ES-I3 (cell line): ENCODE results near the gene C5orf15.

Experiments
- H3K36me3 ChIP-seq: 2 replicates; pipeline ENCODE4 v1.6.1; 2013; ENCODE audit warnings: mild to moderate bottlenecking, low read length, control low read depth, moderate library complexity; ENCODE audit not compliant: insufficient read depth
- H3K4me1 ChIP-seq: 2 replicates; pipeline ENCODE4 v1.6.1; 2013; ENCODE audit warnings: mild to moderate bottlenecking, control low read depth, low read length; ENCODE audit not compliant: insufficient read depth
- H3K9ac ChIP-seq: 2 replicates; pipeline ENCODE4 v1.6.1; 2013; ENCODE audit warnings: low read depth, mild to moderate bottlenecking, low read length, moderate library complexity
- H3K9me3 ChIP-seq: 2 replicates; pipeline ENCODE4 v1.6.1; 2013; ENCODE audit warnings: mild to moderate bottlenecking, low read length, moderate library complexity; ENCODE audit not compliant: control insufficient read depth, insufficient read depth

The C5orf15 gene

DNA sequence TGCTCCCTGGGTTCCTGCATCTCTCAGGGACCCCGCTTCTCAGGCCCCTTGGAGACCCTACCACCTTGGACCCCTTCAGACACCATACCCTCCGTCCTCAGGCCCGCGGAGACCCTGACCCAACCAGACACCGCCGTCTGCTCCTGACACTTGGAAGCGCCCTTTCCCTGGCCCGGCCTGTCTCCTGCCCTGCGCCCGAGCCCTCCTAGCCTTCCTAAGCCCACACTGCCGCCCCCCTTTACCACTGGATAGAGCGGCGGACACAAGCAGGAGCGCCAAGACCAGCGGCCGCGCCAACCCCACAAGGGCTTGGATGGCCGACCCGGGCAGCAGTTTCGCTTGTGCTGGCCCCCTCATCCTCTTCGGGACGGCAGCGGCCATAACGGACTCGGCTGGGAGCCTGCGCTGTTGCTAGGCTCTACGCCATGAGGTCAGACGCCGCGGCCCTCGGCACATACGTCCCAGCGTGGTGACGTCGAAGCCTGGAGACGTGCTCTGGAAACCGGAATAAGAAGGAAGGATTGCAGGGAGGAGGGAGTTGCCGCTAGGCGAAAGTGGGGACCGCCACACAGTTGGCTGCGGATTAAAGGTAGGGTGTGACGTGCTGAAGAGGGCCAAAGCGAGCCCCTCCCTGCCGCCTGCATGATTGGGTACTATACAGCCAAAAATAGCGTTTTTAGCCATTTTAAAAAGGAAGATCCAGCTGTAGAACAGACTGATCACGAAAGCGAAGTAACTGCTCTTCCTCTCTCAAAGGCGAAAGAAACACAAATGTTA lies at the start of gene C5orf15:
Gene C5orf15, minus strand, starts transcription at position 422 of the 777 bp plus-strand sequence. Its CDS starts 41 bp downstream, at position 381.
- H3K36me3 ChIP-seq, result peaks cover 3% of the 10 kb centered on the region; the same call in 1 of the 2 replicates
- no peaks in the 10 kb centered on the region for H3K9me3 ChIP-seq
- H3K4me1 ChIP-seq, result no peaks in the 10 kb centered on the region
- peak within 1 kb of the TSS; percentile 93 for H3K9ac ChIP-seq

DNA sequence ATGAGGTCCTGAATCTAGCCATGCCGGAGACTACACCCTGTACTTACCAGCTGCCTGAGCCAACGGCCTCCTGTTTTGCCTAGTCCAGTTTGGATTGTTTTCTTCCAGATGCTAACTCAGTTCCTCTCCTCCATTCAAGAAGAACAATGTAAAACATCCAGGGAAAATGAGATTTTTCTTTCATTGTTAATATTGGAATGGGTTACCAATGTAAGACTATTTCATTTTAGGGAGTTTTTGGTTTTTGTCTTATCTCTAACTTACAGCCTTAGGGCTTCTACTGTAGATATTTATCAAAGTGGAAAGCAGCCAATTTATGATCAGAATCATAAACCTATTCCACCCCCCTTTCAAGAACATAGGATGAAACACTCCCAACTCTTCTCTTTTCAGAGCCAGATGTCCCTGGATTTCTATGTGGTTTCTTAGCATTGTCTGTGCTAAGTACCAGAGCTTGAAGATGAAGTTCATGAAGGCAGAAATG lies 39.9 kb upstream of the C5orf15 start:
- no peak overlapping the region; the same call in 1 of the 2 replicates for H3K9ac ChIP-seq
- peaks cover 13% of the 10 kb centered on the region for H3K4me1 ChIP-seq
- H3K9me3 ChIP-seq, result no peaks in the 10 kb centered on the region
- no peaks in the 10 kb centered on the region for H3K36me3 ChIP-seq

- Histone ChIP-seq H3K9ac (peak overlapping the region; percentile 0; the same call in 1 of the 2 replicates), H3K4me1 (peaks cover 19% of the 10 kb centered on the region), H3K9me3 (no peaks in the 10 kb centered on the region), H3K36me3 (no peaks in the 10 kb centered on the region)
Measured at GRCh38 chr5:134007581-134008265, 39.3 kb upstream of the C5orf15 start.

GRCh38 chr5:134006115-134006514 lies 37.7 kb upstream of the C5orf15 start:
- peaks cover 4% of the 10 kb centered on the region for H3K36me3 ChIP-seq
- peak overlapping the region; percentile 73 for H3K9ac ChIP-seq
- peaks cover 19% of the 10 kb centered on the region for H3K4me1 ChIP-seq
- H3K9me3 ChIP-seq, result no peaks in the 10 kb centered on the region

- Histone ChIP-seq H3K9me3 (no peaks in the 10 kb centered on the region), H3K36me3 (peaks cover 4% of the 10 kb centered on the region), H3K4me1 (peaks cover 23% of the 10 kb centered on the region), H3K9ac (peak overlapping the region; percentile 73)
Measured at GRCh38 chr5:134005417-134006061, 37.1 kb upstream of the C5orf15 start.

GRCh38 chr5:134004626-134005416 lies 36.4 kb upstream of the C5orf15 start, which contains the start of gene VDAC1:
Gene VDAC1, minus strand, starts transcription at chr5:134004975. Its CDS starts 11,963 bp downstream, at chr5:133993012.
- peak within 1 kb of the TSS; percentile 73 for H3K9ac ChIP-seq
- peaks cover 4% of the 10 kb centered on the region for H3K36me3 ChIP-seq
- no peaks in the 10 kb centered on the region for H3K9me3 ChIP-seq
- peaks cover 27% of the 10 kb centered on the region for H3K4me1 ChIP-seq

DNA sequence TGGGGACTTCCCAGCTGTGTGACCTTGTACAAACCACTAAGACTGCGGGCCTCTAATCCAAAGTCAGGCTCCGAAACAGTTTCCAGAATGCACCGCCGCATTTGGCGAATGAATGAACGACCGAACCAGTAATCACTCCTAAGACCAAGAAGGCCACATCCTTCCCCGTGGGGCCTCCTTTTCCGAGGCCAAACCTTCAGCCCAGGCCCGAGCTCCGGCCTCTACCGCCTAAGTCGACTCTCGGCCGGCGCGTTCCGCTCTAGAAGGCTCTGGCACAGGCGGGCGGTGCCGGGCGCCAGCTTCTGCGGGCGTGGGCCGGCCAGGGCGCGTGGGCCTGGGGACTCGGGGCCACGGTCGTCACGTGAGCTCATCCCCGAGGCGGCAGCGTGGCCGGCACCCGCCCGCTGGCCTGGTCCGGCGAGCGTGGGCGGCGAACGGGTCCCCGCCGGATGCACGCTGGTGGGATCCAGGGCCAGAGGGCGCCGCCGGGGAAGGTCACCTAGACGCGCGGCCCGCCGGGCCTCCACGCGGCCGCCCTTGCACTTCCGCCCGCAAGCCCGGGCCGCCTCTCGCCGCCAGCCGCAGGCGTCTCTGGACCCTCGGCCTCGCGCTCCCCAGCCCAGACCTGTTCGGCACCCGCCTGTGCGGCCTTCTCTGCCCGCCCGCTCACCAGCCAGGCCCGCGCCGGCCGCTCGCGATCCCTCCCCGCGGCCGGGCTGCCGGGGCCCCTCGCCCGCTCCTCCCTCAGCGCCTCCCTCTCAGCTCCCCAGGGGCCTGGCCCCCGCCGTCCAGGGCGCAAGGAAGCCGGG lies 35.6 kb upstream of the C5orf15 start:
- H3K36me3 ChIP-seq, result peaks cover 4% of the 10 kb centered on the region
- peaks cover 27% of the 10 kb centered on the region for H3K4me1 ChIP-seq
- no peaks in the 10 kb centered on the region for H3K9me3 ChIP-seq
- H3K9ac ChIP-seq, result peak overlapping the region; percentile 73

DNA sequence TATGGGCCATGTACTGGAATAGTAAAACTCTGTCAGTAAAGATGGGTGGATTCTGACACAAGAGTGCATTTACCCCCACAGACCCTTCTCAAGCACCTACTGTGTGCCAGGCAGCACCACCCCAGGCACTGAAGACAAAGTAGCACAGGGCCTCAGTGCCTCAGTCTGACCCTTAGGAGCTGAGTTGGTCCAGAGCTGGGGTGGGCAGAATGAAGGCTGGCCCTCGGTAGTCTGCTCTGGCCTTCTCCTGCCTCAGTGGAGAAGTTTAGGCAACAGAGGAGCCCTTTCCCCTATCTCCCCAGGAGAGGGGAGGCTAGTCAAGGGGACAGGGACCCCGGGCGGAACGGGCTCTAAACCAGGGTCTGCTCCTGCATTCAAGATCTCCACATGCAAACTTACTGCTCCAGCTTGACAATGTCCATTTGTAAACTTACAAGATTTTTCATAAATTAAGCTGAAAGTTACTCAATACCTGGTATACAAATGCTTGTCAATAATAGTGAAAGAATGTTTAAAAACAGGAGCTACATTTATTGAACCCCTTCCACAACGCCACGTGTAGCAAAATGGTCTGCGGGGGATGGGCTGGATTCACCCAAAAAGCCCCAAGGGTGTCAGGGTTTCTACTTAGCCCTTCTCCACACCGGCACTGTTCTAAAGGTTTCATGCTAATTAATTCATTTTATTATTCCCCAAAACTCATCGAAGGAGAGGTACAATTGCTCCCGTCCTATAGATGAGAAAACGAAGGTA lies 34.8 kb upstream of the C5orf15 start:
- peak overlapping the region; percentile 73 for H3K9ac ChIP-seq
- peaks cover 4% of the 10 kb centered on the region for H3K36me3 ChIP-seq
- H3K9me3 ChIP-seq, result no peaks in the 10 kb centered on the region
- peaks cover 25% of the 10 kb centered on the region for H3K4me1 ChIP-seq

DNA sequence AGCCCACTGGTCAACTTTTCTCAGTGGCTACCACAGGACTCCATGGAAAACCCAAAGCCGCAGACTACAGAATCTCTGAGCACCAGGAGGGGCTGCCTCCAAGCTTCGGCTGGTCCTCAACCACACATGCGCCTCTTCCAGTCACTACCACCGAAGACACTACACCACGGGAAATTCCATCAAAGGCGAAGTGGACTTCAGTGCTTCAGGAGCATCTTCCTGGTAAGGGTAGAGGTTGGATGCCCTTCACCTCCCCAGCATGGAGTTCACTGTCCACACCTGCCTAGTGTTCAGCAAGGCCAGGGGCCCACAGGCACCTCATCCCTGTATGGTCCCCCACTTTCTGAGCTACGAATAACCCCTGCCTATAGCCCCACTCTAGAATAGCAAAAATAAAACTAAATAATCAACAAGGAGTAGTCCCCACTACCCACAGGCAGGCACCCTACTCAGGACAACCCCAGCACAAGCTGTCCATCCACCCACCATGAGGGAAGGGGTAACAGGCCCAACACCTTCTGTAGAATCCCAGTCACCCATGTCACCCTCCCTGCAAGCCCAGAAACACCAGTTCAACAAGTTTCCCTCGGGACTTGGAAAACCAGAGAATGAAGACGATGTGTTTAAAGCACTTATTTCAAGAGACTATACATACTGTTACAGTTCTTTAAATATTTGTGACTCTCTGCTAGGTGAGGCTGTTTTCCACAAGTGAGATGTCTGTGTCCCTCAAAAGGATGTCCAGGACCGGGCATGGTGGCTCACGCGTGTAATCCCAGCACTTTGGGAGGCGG lies 33.7 kb upstream of the C5orf15 start:
- H3K4me1 ChIP-seq, result peaks cover 16% of the 10 kb centered on the region
- peaks cover 4% of the 10 kb centered on the region for H3K36me3 ChIP-seq
- no peak overlapping the region for H3K9ac ChIP-seq
- H3K9me3 ChIP-seq, result no peaks in the 10 kb centered on the region

DNA sequence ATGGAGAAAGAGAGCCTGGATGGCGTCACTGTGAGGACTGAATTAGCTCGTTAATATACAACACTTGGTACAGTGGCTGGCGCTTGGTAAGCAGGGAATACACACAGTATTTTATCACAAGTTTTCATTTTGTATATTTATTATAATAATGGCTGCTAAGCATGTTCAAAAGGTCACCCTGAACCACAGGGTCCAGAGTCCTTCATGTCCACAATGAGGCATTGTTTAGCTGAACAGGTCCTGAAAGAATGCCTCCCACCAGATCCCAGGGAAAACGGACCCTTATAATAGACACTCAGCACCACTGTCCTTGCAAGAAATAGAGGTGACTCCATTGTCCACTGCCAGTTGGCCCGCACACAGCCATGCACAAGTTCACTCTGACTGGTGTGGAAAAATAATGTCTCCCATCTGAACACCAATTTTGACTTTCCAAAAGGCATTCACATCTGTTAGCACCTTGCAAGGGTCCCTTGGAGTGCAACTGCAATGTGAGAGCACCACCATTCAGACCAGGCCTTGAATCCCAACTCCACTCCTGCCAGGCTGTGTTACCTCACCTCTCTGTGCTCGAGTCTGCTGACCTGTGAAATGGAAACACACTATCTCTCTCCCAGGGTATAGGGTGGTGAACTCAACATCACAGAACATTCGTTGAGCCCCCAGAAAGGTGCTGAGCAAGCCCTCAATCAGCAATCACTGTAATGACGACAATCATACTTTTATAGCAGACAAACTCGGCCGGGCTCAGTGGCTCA lies 32.5 kb upstream of the C5orf15 start:
- H3K4me1 ChIP-seq, result peaks cover 26% of the 10 kb centered on the region
- H3K9me3 ChIP-seq, result no peaks in the 10 kb centered on the region
- no peak overlapping the region for H3K9ac ChIP-seq
- peaks cover 4% of the 10 kb centered on the region for H3K36me3 ChIP-seq

- H3K9me3 ChIP-seq, result no peaks in the 10 kb centered on the region
- H3K4me1 ChIP-seq, result peaks cover 34% of the 10 kb centered on the region
- peaks cover 4% of the 10 kb centered on the region for H3K36me3 ChIP-seq
- no peak overlapping the region for H3K9ac ChIP-seq
Measured at GRCh38 chr5:134000091-134000511, 31.7 kb upstream of the C5orf15 start.
